ENCODE data around the gene SCARF2. TPM values are rescaled to one million over a fixed set of nuclear protein-coding genes. Genes with fewer than 3 reads are reported as not detected.

Gene SCARF2
- total RNA-seq, 1 donor from 2014 or later = 12.6 TPM

DNA sequence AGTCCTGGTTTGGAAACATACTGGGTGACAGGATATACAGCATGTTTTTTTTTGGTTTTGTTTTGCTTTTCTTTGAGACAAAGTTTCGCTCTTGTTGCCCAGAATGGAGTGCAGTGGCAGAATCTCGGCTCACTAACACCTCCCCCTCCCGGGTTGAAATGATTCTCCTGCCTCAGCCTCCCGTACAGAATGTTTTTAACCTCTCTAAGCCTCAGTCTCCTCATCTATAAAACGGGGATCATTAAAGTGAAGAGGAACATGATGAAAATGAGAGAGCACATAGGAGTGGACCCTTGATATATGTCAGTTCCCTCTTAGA lies 28.1 kb upstream of the SCARF2 start:
- TF ChIP-seq, protein P1, sequence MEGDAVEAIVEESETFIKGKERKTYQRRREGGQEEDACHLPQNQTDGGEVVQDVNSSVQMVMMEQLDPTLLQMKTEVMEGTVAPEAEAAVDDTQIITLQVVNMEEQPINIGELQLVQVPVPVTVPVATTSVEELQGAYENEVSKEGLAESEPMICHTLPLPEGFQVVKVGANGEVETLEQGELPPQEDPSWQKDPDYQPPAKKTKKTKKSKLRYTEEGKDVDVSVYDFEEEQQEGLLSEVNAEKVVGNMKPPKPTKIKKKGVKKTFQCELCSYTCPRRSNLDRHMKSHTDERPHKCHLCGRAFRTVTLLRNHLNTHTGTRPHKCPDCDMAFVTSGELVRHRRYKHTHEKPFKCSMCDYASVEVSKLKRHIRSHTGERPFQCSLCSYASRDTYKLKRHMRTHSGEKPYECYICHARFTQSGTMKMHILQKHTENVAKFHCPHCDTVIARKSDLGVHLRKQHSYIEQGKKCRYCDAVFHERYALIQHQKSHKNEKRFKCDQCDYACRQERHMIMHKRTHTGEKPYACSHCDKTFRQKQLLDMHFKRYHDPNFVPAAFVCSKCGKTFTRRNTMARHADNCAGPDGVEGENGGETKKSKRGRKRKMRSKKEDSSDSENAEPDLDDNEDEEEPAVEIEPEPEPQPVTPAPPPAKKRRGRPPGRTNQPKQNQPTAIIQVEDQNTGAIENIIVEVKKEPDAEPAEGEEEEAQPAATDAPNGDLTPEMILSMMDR (conservative IDR thresholded peaks at IDR 0.05; ENCODE audit: low read depth, low read length) = no peak
- no peak for DNase-seq (ENCODE audit: low read depth)
- H3K4me3 ChIP-seq (ENCODE audit: low read depth, low read length) = no peak overlapping the region

DNA sequence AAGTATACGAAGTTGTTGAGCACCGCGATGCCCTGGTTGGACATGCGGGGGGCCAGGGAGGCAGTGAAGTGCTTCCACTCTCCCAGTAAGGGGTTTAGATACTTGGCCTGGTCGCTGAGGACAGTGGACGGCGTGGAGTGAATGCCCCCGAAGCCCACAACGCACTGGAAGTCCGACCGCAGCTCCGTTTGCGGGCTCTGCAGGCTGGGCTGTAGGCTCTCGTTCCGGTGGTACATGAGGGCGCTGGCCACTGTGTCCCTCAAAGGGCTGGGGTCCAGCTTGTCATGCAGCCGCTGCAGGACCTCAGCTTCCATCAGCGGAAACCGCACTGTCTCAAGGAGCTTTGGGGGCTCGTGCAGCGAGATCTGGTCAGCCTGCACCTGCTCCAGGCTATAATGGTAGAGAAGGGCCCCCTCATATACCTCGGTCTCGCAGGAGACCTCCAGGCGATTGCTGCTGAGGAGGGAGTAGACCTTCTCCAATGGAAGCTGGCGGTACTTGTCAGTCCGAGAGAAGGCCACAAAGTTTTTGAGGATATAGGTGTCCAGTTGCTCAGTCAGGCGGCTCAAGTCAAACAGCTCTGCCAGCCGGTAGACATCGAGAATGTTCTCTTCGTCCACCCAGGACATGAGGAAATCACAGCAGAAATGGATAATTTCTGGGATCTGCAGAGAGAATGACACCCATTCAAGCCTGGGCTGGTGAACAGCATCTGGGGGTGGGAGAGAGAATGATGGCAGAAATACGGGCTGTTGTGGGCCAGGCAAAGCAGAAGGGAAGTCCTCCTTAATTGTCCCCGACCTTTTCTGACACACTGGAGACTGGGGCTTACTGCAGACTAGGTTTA lies 27.5 kb upstream of the SCARF2 start:
- DNase-seq (ENCODE audit: low read depth) = no peak
- H3K4me3 ChIP-seq (ENCODE audit: low read depth, low read length) = no peak overlapping the region
- TF ChIP-seq, protein P1 (conservative IDR thresholded peaks at IDR 0.05; ENCODE audit: low read depth, low read length) = no peak

DNA sequence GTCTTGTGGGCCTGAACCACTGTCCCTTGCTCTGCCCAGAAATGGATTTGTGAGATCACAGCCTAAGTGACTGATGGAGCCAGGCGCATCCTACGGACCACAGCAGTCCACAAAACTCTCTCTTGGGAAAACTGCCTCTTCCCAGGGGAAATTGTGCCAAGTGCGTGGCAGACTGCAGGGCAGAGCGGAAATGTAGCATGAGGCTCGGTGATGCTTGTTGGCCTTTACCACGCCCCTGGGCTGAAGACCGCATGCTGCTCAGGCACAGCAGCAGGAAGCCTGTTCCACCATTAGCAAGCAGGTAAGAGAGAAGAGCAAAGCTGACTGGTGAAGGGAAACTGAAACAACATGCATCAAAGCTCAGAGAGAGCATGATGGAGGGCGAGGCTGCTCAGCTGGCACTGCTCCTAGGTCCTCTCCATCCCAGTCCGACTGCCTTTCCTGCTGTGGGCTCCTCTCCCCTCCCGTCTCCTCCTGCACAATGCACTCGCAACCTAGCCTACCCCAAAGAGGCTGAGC lies 26.5 kb upstream of the SCARF2 start:
- no peak overlapping the region for H3K4me3 ChIP-seq (ENCODE audit: low read depth, low read length)
- TF ChIP-seq, protein P1 (conservative IDR thresholded peaks at IDR 0.05; ENCODE audit: low read depth, low read length) = no peak
- DNase-seq (ENCODE audit: low read depth) = no peak

DNA sequence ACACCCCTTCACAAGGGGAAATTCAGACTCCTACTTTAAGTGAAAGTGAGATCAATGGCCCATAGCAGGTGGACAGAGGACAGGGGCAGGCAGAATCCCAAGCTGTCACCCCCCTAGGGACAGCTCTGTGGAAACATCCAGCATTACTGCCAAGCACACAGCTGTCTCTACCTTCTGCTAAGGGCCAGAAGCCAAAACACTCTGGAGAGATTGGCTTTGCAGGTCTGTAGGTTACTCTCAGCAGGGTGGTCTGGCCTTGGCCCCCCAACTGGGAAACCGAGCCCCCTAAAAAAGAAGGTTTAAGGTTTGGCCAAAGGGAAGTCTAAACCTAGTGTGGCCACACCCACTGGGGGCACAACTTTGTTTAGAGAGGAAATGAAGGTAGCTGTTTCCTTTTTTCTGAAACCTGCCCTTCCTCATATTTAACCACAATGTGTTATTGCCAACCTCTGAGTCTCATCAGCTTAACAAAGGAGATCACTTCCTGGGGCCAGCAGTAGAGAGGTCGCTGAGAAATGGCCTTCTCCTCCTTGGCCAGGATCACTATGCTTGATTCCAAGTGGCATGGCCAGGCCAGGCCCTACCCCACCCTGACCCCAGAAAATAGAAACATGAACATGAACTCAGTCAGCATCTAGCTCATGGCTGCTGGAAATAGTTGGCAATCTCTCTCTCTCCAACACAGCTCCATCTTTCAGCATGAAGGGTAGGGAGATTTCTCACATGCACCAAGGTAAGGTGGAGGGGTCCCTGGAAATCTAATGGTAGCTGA lies 25.9 kb upstream of the SCARF2 start:
- H3K4me3 ChIP-seq (ENCODE audit: low read depth, low read length) = no peak overlapping the region
- TF ChIP-seq, protein P1 (conservative IDR thresholded peaks at IDR 0.05; ENCODE audit: low read depth, low read length) = no peak
- DNase-seq (ENCODE audit: low read depth) = no peak

DNA sequence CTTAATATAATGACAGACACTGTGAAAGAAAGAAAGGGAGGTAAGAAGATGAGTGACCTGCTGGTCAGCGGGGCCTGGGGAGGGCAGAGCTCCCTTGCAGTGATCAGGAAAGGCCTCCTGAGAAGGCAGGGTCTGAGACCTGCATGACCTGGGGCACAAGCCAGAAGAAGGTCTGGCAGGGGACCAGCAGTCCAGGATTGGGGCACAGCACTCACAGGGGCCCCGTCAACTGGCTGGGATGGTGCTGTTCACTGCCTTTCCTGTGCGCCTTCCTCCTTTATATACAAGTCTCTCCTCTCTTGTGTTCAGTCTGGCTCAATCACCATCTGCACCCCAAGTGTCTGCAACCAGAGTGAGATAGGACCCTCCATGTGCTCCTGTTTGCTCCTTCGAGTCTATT lies 22.2 kb upstream of the SCARF2 start:
- no peak overlapping the region for H3K4me3 ChIP-seq (ENCODE audit: low read depth, low read length)
- TF ChIP-seq, protein P1 (conservative IDR thresholded peaks at IDR 0.05; ENCODE audit: low read depth, low read length) = no peak
- DNase-seq (ENCODE audit: low read depth) = no peak

DNA sequence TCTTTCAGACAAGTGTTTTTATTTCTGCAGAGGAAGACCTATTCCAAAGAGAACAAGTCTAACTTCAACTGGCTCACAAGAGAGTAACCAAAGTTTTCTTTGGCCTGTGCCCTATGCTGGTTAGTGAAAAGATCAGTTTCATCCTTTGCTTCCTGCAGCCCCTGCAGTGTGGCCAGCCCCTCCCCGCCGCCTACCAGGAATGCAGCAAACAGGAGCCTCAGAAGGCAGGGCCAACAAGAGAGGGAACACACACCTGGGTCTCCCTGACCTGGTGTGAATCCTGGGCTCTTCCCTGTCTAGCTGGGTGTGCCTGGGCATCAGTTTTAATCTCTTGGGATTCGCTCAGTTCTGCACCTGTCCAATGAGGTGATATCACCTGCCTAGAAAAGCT lies 21.5 kb upstream of the SCARF2 start:
- no peak for DNase-seq (ENCODE audit: low read depth)
- TF ChIP-seq, protein P1 (conservative IDR thresholded peaks at IDR 0.05; ENCODE audit: low read depth, low read length) = no peak
- no peak overlapping the region for H3K4me3 ChIP-seq (ENCODE audit: low read depth, low read length)
